GM23338 (cell line): Measurements from ENCODE around the gene SCN4A.

ENCODE experiments used
- CREB1 ChIP-seq: fragments of 250-450 bp; sonication (Bioruptor Pico); IDR thresholded peaks from 2 replicates; pipeline ENCODE4 v1.5.0; 2020; ENCODE audit warnings: low read depth, mild to moderate bottlenecking, moderate library complexity
- CTCF ChIP-seq, 2 experiments: fragments of 200-600 bp in 1 of 2; sonication (generic) in 1 of 2; conservative IDR thresholded peaks; 2 replicates each; pipeline versions ENCODE4 v1.5.1 to v1.6.1; 2016 to 2017; ENCODE audit warnings: antibody characterized with exemption in 2 of 2, low read depth in 2 of 2, mild to moderate bottlenecking in 2 of 2, moderate library complexity in 1 of 2
- EZH2 ChIP-seq: fragments of 200-600 bp; sonication (generic); IDR thresholded peaks from one replicate; pipeline ENCODE4 v1.8.0; 2017; ENCODE audit warnings: antibody characterized with exemption, mild to moderate bottlenecking, low read depth; ENCODE audit not compliant: unreplicated experiment
- EZH2phosphoT487 ChIP-seq: fragments of 200-600 bp; sonication (generic); IDR thresholded peaks from one replicate; pipeline ENCODE4 v1.8.1; 2018; ENCODE audit warnings: antibody characterized with exemption; ENCODE audit not compliant: unreplicated experiment
- POLR2AphosphoS5 ChIP-seq: IDR thresholded peaks from 2 replicates; pipeline ENCODE4 v1.6.1; 2016; ENCODE audit warnings: antibody characterized with exemption, low read depth
- REST ChIP-seq: IDR thresholded peaks from one replicate; pipeline ENCODE4 v1.6.1; 2018; ENCODE audit warnings: antibody characterized with exemption; ENCODE audit not compliant: unreplicated experiment
- STAT1 ChIP-seq: IDR thresholded peaks from one replicate; pipeline ENCODE4 v1.6.1; 2016; ENCODE audit warnings: antibody characterized with exemption; ENCODE audit not compliant: unreplicated experiment
- ZNF331 ChIP-seq: fragments of 250-450 bp; sonication (Bioruptor Pico); IDR thresholded peaks from 2 replicates; pipeline ENCODE4 v1.5.0; 2020; ENCODE audit warnings: low read depth, mild to moderate bottlenecking, moderate library complexity

GRCh38 chr17:63927464-63928171 lies 45.1 kb downstream of the SCN4A start:
- TF ChIP-seq STAT1 (no peak), EZH2 (no peak), CTCF (conservative IDR thresholded peaks at IDR 0.05; ENCODE audit: low read depth in 2 of 2) (no peak), POLR2AphosphoS5 (no peak), REST (no peak), CREB1 (CRISPR knock-in tag) (no peak), EZH2phosphoT487 (no peak), ZNF331 (CRISPR knock-in tag) (no peak)
